ENCODE measurements around the gene POLG. TPM values are rescaled to one million over a fixed set of nuclear protein-coding genes. Genes with fewer than 3 reads are reported as not detected.

The POLG gene
- total and polyA plus RNA-seq, 2 experiments from 2014 or later, result 28.8 to 74.1 TPM

GRCh38 chr15:89361451-89362202 lies 27.0 kb upstream of the POLG start:
- Histone ChIP-seq H3K36me3 (ENCODE audit: insufficient read depth) (no peaks in the 10 kb centered on the region), H2AFZ (no peak overlapping the region), H3K4me2 (peak overlapping the region; percentile 64; the same call in 1 of the 2 replicates), H3K4me3 (no peak overlapping the region; the same call in 1 of the 2 replicates), H3K4me1 (ENCODE audit: insufficient read depth) (peaks cover 21% of the 10 kb centered on the region; the same call in 1 of the 2 replicates), H3F3A (replicated peaks; ENCODE audit: low read depth) (peaks cover 13% of the 10 kb centered on the region; the same call in 1 of the 2 replicates), H3K27me3 (ENCODE audit: insufficient read depth) (peaks cover 100% of the 10 kb centered on the region), H3K79me2 (replicated peaks; ENCODE audit: insufficient read depth) (no peaks in the 10 kb centered on the region), H4K20me1 (replicated peaks; ENCODE audit: insufficient read depth) (peaks cover 18% of the 10 kb centered on the region), H3K27ac (ENCODE audit: low read depth) (no peak overlapping the region), H3K9me2 (ENCODE audit: insufficient read depth) (no peaks in the 10 kb centered on the region)
- Mint-ChIP-seq H3K9me3 (peaks cover 6% of the 10 kb centered on the region; the same call in 2 of the 3 replicates), H3K4me1 (peaks cover 21% of the 10 kb centered on the region), H3K4me3 (peak overlapping the region; percentile 20; the same call in 1 of the 3 replicates), H3K27me3 (ENCODE audit: insufficient read depth, low read depth, poor library complexity) (peaks cover 97% of the 10 kb centered on the region), H3K36me3 (ENCODE audit: low read depth) (peaks cover 3% of the 10 kb centered on the region; the same call in 1 of the 3 replicates), H3K27ac (no peak overlapping the region)
- ATAC-seq (peak; percentile 52), DNase-seq (ENCODE audit: low spot score) (peak; percentile 93)
- TF ChIP-seq REST (IDR thresholded peaks at IDR 0.05; ENCODE audit: unreplicated experiment) (peak; percentile 91), ZNF331 (CRISPR knock-in tag; IDR thresholded peaks at IDR 0.05; ENCODE audit: low read depth) (no peak), EZH2 (IDR thresholded peaks at IDR 0.05; ENCODE audit: low read depth, unreplicated experiment) (peak; percentile 79), ZNF114 (CRISPR knock-in tag; IDR thresholded peaks at IDR 0.05) (no peak)

DNA sequence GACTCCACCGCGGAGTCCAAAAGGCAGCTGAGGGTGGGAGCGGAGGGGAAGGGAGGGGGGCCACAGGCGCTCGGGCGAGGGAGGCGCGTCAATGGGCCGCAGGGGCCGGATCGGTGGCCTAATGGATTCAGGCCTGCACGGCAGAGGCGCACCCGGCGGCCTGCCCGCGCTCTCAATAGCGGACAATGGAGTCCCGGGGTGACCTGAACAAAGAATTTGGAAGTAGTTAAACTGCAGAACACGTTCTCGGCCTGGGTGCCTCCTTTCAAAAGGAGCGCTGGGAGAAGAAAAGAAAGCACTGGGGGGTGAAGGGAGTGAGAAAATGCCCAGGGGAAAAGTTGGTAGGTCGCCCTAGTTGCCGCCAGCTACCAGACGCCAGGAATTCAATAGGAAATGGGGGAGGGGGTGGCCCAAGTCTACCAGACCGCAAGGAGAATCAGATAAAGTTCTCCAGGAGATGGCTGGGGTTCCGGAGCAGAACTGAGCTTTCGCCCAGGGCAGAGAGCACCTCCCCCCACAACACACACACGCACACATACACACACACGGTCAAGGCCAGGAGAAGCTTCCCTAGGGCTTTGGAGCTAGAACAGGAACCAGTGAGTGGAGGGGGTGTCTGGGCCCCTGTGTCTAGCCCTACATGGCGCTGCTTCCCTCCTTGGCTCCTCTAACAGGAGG lies 25.8 kb upstream of the POLG start:
- peak; percentile 77 for TF ChIP-seq EZH2phosphoT487 (IDR thresholded peaks at IDR 0.05; ENCODE audit: unreplicated experiment)
- TF ChIP-seq ETS1 (IDR thresholded peaks at IDR 0.05), result no peak
- TF ChIP-seq JUNB (IDR thresholded peaks at IDR 0.05; ENCODE audit: unreplicated experiment), result no peak
- no peak for TF ChIP-seq ZNF114 (CRISPR knock-in tag; IDR thresholded peaks at IDR 0.05)
- TF ChIP-seq ZNF331 (CRISPR knock-in tag; IDR thresholded peaks at IDR 0.05; ENCODE audit: low read depth), result no peak
- peak; percentile 74 for TF ChIP-seq EZH2 (IDR thresholded peaks at IDR 0.05; ENCODE audit: low read depth, unreplicated experiment)
- TF ChIP-seq, protein P1, sequence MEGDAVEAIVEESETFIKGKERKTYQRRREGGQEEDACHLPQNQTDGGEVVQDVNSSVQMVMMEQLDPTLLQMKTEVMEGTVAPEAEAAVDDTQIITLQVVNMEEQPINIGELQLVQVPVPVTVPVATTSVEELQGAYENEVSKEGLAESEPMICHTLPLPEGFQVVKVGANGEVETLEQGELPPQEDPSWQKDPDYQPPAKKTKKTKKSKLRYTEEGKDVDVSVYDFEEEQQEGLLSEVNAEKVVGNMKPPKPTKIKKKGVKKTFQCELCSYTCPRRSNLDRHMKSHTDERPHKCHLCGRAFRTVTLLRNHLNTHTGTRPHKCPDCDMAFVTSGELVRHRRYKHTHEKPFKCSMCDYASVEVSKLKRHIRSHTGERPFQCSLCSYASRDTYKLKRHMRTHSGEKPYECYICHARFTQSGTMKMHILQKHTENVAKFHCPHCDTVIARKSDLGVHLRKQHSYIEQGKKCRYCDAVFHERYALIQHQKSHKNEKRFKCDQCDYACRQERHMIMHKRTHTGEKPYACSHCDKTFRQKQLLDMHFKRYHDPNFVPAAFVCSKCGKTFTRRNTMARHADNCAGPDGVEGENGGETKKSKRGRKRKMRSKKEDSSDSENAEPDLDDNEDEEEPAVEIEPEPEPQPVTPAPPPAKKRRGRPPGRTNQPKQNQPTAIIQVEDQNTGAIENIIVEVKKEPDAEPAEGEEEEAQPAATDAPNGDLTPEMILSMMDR (conservative IDR thresholded peaks at IDR 0.05; ENCODE audit: low read depth in 2 of 2), result no peak
- peak overlapping the region; percentile 36; the same call in 1 of the 2 replicates for H3K4me3 ChIP-seq
- peaks cover 14% of the 10 kb centered on the region for H4K20me1 ChIP-seq (replicated peaks; ENCODE audit: insufficient read depth)
- H3K4me1 ChIP-seq (ENCODE audit: insufficient read depth), result peaks cover 21% of the 10 kb centered on the region; the same call in 1 of the 2 replicates
- peak overlapping the region; percentile 65 for H3K4me2 ChIP-seq
- peak; percentile 72 for DNase-seq (ENCODE audit: low spot score)
- peaks cover 3% of the 10 kb centered on the region; the same call in 1 of the 3 replicates for H3K36me3 Mint-ChIP-seq (ENCODE audit: low read depth)
- peaks cover 93% of the 10 kb centered on the region for H3K27me3 Mint-ChIP-seq (ENCODE audit: insufficient read depth, low read depth, poor library complexity)
- H3F3A ChIP-seq (replicated peaks; ENCODE audit: low read depth), result peaks cover 10% of the 10 kb centered on the region; the same call in 1 of the 2 replicates
- no peak overlapping the region for H2AFZ ChIP-seq
- H3K36me3 ChIP-seq (ENCODE audit: insufficient read depth), result no peaks in the 10 kb centered on the region
- no peak overlapping the region for H3K27ac Mint-ChIP-seq
- peaks cover 100% of the 10 kb centered on the region for H3K27me3 ChIP-seq (ENCODE audit: insufficient read depth)
- H3K9me2 ChIP-seq (ENCODE audit: insufficient read depth), result no peaks in the 10 kb centered on the region
- H3K4me3 Mint-ChIP-seq, result peak overlapping the region; percentile 3; the same call in 1 of the 3 replicates
- H3K79me2 ChIP-seq (replicated peaks; ENCODE audit: insufficient read depth), result no peaks in the 10 kb centered on the region
- no peak overlapping the region for H3K27ac ChIP-seq (ENCODE audit: low read depth)
- H3K4me1 Mint-ChIP-seq, result peaks cover 18% of the 10 kb centered on the region
- peak; percentile 38 for ATAC-seq
- H3K9me3 Mint-ChIP-seq, result no peaks in the 10 kb centered on the region; the same call in 2 of the 3 replicates

All from GM23338 (cell line).